ENCODE measurements around the gene LONP2. TPM values are rescaled to one million over a fixed set of nuclear protein-coding genes. Genes with fewer than 3 reads are reported as not detected.
"Not testable (repeated sequence)": the region's sequence is repeated elsewhere in the genome, so short reads cannot be mapped to it uniquely, and the experiment has no call there.

Gene LONP2
- total RNA-seq, 4 donors from 2014 or later: 37.3 to 52.0 (median 47.0) TPM

DNA sequence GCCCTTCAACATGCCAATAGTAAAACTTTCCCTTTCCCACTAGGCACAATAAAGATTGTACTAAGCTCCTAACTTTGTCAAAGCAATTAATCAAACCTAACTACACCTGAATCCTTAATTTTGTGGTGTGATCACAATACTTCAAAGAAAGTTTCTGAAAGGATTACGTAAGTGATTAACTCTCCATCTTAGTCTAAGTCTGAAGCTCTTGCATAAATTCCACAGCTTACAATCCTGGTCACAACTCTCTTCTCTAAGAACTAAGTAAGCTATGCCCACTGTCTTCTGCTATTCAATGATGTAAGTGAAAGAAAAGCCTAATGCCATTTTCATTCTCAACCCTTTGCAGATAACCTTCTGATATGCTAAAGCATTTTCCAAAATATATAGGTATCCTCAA, 125.7 kb downstream of the LONP2 start:
- intact Hi-C loops (cut with DNase I; ENCODE audit: low total_unique reads): no loop called here
- no peak overlapping the region for H3K4me3 ChIP-seq (ENCODE audit: low read depth, poor library complexity, severe bottlenecking)
- no peak for DNase-seq (ENCODE audit: low spot score in 2 of 2)
- TF ChIP-seq POLR2A (IDR thresholded peaks at IDR 0.05): no peak
- TF ChIP-seq, protein P1, sequence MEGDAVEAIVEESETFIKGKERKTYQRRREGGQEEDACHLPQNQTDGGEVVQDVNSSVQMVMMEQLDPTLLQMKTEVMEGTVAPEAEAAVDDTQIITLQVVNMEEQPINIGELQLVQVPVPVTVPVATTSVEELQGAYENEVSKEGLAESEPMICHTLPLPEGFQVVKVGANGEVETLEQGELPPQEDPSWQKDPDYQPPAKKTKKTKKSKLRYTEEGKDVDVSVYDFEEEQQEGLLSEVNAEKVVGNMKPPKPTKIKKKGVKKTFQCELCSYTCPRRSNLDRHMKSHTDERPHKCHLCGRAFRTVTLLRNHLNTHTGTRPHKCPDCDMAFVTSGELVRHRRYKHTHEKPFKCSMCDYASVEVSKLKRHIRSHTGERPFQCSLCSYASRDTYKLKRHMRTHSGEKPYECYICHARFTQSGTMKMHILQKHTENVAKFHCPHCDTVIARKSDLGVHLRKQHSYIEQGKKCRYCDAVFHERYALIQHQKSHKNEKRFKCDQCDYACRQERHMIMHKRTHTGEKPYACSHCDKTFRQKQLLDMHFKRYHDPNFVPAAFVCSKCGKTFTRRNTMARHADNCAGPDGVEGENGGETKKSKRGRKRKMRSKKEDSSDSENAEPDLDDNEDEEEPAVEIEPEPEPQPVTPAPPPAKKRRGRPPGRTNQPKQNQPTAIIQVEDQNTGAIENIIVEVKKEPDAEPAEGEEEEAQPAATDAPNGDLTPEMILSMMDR (IDR thresholded peaks at IDR 0.05): no peak
- 75 to 78% methylated on average over 1 of the region's 1 CpG for WGBS, 2 donors

DNA sequence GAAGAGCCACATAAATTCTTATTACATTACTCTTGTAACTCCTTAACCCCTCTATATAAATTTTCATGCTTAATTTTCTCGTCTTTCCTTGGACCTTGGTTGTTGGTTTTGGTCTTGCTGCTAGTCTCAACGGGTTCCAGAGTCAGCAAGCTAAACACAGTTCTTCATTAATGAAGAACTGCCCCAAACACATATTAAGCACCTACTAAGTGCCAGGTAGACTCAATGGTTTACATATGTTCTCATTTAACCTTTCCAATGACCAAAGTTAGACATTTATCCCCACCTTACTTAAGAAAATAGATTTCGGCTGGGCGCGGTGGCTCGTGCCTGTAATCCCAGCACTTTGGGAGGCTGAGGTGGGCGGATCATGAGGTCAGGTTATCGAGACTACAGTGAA, 126.1 kb downstream of the LONP2 start:
- no peak for DNase-seq (ENCODE audit: low spot score in 2 of 2)
- intact Hi-C loops (cut with DNase I; ENCODE audit: low total_unique reads): no loop called here
- WGBS, 2 donors: 89 to 93% methylated on average over 8 of the region's 8 CpGs

GRCh38 chr16:48370668-48371392, 126.7 kb downstream of the LONP2 start:
- 83 to 85% methylated on average over 18 of the region's 18 CpGs for WGBS, 2 donors

More for the DNA sequence above, 126.1 kb downstream of the LONP2 start:
- no peak overlapping the region for H3K4me3 ChIP-seq (ENCODE audit: low read depth, poor library complexity, severe bottlenecking)
- no peak for TF ChIP-seq POLR2A (IDR thresholded peaks at IDR 0.05)
- TF ChIP-seq, protein P1 (IDR thresholded peaks at IDR 0.05): no peak

GRCh38 chr16:48371393-48371780, 127.3 kb downstream of the LONP2 start:
- no peak for DNase-seq (ENCODE audit: low spot score in 2 of 2)
- intact Hi-C loops (cut with DNase I; ENCODE audit: low total_unique reads): no loop called here
- TF ChIP-seq, protein P1 (IDR thresholded peaks at IDR 0.05): no peak
- no peak for TF ChIP-seq POLR2A (IDR thresholded peaks at IDR 0.05)
- H3K4me3 ChIP-seq (ENCODE audit: low read depth, poor library complexity, severe bottlenecking): no peak overlapping the region

More at GRCh38 chr16:48370668-48371392, 126.7 kb downstream of the LONP2 start:
- DNase-seq (ENCODE audit: low spot score in 2 of 2); H3K4me3 ChIP-seq (ENCODE audit: low read depth, poor library complexity, severe bottlenecking); intact Hi-C loops (cut with DNase I; ENCODE audit: low total_unique reads): not testable (repeated sequence)

GRCh38 chr16:48372744-48373143, 128.6 kb downstream of the LONP2 start:
- intact Hi-C loops (cut with DNase I; ENCODE audit: low total_unique reads): no loop called here
- DNase-seq (ENCODE audit: low spot score in 2 of 2): no peak
- no peak for TF ChIP-seq POLR2A (IDR thresholded peaks at IDR 0.05)
- TF ChIP-seq, protein P1 (IDR thresholded peaks at IDR 0.05): no peak
- 87 to 90% methylated on average over 4 of the region's 4 CpGs for WGBS, 2 donors
- no peak overlapping the region for H3K4me3 ChIP-seq (ENCODE audit: low read depth, poor library complexity, severe bottlenecking)

GRCh38 chr16:48373258-48374029, 129.3 kb downstream of the LONP2 start:
- TF ChIP-seq, protein P1 (IDR thresholded peaks at IDR 0.05): no peak
- no peak for TF ChIP-seq POLR2A (IDR thresholded peaks at IDR 0.05)
- intact Hi-C loops (cut with DNase I; ENCODE audit: low total_unique reads): no loop called here
- no peak overlapping the region for H3K4me3 ChIP-seq (ENCODE audit: low read depth, poor library complexity, severe bottlenecking)
- WGBS, 2 donors: 72 to 77% methylated on average over 4 of the region's 4 CpGs
- DNase-seq (ENCODE audit: low spot score in 2 of 2): no peak
